H1 (cell line): ENCODE results near the gene CNTN5. TPM values are rescaled to one million over a fixed set of nuclear protein-coding genes. Genes with fewer than 3 reads are reported as not detected.

ENCODE experiments used
- CTCF ChIA-PET: fragments of 300-600 bp; sonication (Branson Sonifier 250); formaldehyde crosslinking; loops from one replicate; lab custom pipeline; 2021; ENCODE audit not compliant: partially characterized antibody; lab: Charles Lee
- POLR2A ChIA-PET: fragments of 300-600 bp; sonication (Branson Sonifier 250); formaldehyde crosslinking; loops from one replicate; lab custom pipeline; 2021; ENCODE audit warnings: inconsistent platforms; ENCODE audit not compliant: partially characterized antibody; lab: Charles Lee
- DNase-seq, 2 experiments: peaks; one replicate each; pipeline versions ENCODE4 v3.0.0 to v3.0.0-alpha.2; 2010 to 2022; ENCODE audit warnings: low spot score in 2 of 2, low read depth in 1 of 2, mixed read lengths in 1 of 2
- FAIRE-seq: peaks from 2 replicates; lab custom pipeline; 2011; peaks lifted over from hg19 to GRCh38; lab: Jason Lieb, UNC
- H2AFZ ChIP-seq: 2 replicates; pipeline ENCODE4 v1.8.1; 2012; ENCODE audit warnings: low read length, inconsistent platforms
- H2AK5ac ChIP-seq: 2 replicates; pipeline ENCODE4 v1.6.1; 2013; ENCODE audit warnings: low read depth, low read length
- H2BK120ac ChIP-seq: replicated peaks from 2 replicates; pipeline ENCODE3; 2013; ENCODE audit warnings: low read depth, low read length, inconsistent platforms
- H2BK12ac ChIP-seq: 2 replicates; pipeline ENCODE4 v1.6.1; 2013; ENCODE audit warnings: low read depth, low read length
- H2BK15ac ChIP-seq: 2 replicates; pipeline ENCODE4 v1.6.1; 2013; ENCODE audit warnings: low read length
- H2BK20ac ChIP-seq: 2 replicates; pipeline ENCODE4 v1.6.1; 2013; ENCODE audit warnings: low read length
- H2BK5ac ChIP-seq: 2 replicates; pipeline ENCODE4 v1.6.1; 2013; ENCODE audit warnings: low read depth, low read length
- H3K14ac ChIP-seq: 2 replicates; pipeline ENCODE4 v1.6.1; 2013; ENCODE audit warnings: inconsistent platforms; ENCODE audit not compliant: insufficient read length
- H3K18ac ChIP-seq: 2 replicates; pipeline ENCODE4 v1.6.1; 2013; ENCODE audit warnings: low read length; ENCODE audit errors: extremely low read depth
- H3K23ac ChIP-seq: 2 replicates; pipeline ENCODE4 v1.6.1; 2013; ENCODE audit warnings: inconsistent platforms; ENCODE audit not compliant: insufficient read length
- H3K23me2 ChIP-seq: 2 replicates; pipeline ENCODE4 v1.6.1; 2013; ENCODE audit warnings: low read depth, low read length
- H3K27ac ChIP-seq: 2 replicates; pipeline ENCODE4 v1.6.1; 2011; ENCODE audit warnings: low read depth, low read length, inconsistent platforms
- H3K27me3 ChIP-seq, 4 experiments: replicated peaks in 1 of 4; 1 replicate in 1 of 4; 2 replicates in 3 of 4; pipeline versions ENCODE4 v1.6.1 to v1.8.1; 2011 to 2013; ENCODE audit warnings: low read length in 3 of 4, mild to moderate bottlenecking in 3 of 4, inconsistent platforms in 2 of 4, mixed read lengths in 2 of 4, moderate library complexity in 1 of 4; ENCODE audit not compliant: control insufficient read depth in 3 of 4, insufficient read depth in 3 of 4; ENCODE audit errors: extremely low read depth in 1 of 4
- H3K36me3 ChIP-seq, 4 experiments: 2 replicates each; pipeline versions ENCODE4 v1.6.1 to v1.8.1; 2011 to 2013; ENCODE audit warnings: mild to moderate bottlenecking in 4 of 4, low read length in 3 of 4, moderate library complexity in 2 of 4, control low read depth in 1 of 4, inconsistent platforms in 1 of 4; ENCODE audit not compliant: insufficient read depth in 4 of 4, control insufficient read depth in 2 of 4
- H3K4ac ChIP-seq: replicated peaks from 2 replicates; pipeline ENCODE3; 2013; ENCODE audit warnings: low read length, low read depth, mixed read lengths, inconsistent platforms; ENCODE audit not compliant: insufficient read length
- H3K4me1 ChIP-seq, 4 experiments: replicated peaks in 1 of 4; 1 replicate in 1 of 4; 2 replicates in 3 of 4; pipeline versions ENCODE4 v1.6.1 to v1.8.1; 2011 to 2013; ENCODE audit warnings: low read length in 3 of 4, inconsistent platforms in 2 of 4, mixed read lengths in 1 of 4; ENCODE audit not compliant: insufficient read depth in 4 of 4, control insufficient read depth in 3 of 4
- H3K4me2 ChIP-seq, 2 experiments: 2 replicates each; pipeline versions ENCODE4 v1.6.1 to v1.8.1; 2011 to 2013; ENCODE audit warnings: low read depth in 2 of 2, low read length in 2 of 2, control low read depth in 1 of 2, inconsistent platforms in 1 of 2, mild to moderate bottlenecking in 1 of 2; ENCODE audit not compliant: insufficient read depth in 1 of 2
- H3K4me3 ChIP-seq, 4 experiments: fragments of 200-600, 300-600 bp in 1 of 4; sonication (generic), shearing (Covaris generic), sonication (Bioruptor Twin) in 1 of 4; 2 replicates each; pipeline versions ENCODE4 v1.5.1 to v1.8.1; 2011 to 2016; ENCODE audit warnings: low read length in 4 of 4, low read depth in 3 of 4, control low read depth in 2 of 4, inconsistent platforms in 2 of 4, mild to moderate bottlenecking in 2 of 4, mixed read lengths in 1 of 4, moderate library complexity in 1 of 4; ENCODE audit not compliant: insufficient read depth in 2 of 4; ENCODE audit errors: extremely low read depth in 1 of 4
- H3K56ac ChIP-seq: replicated peaks from 2 replicates; pipeline ENCODE3; 2013; ENCODE audit warnings: low read depth, mild to moderate bottlenecking, mixed read lengths, low read length, inconsistent platforms; ENCODE audit not compliant: insufficient read length
- H3K79me1 ChIP-seq: 2 replicates; pipeline ENCODE4 v1.6.1; 2013; ENCODE audit warnings: low read depth, low read length, control low read depth
- H3K79me2 ChIP-seq, 2 experiments: 2 replicates each; pipeline versions ENCODE4 v1.6.1 to v1.8.1; 2012 to 2013; ENCODE audit warnings: low read length in 2 of 2, mild to moderate bottlenecking in 2 of 2, inconsistent platforms in 1 of 2; ENCODE audit not compliant: insufficient read depth in 2 of 2, control insufficient read depth in 1 of 2
- H3K9ac ChIP-seq, 4 experiments: replicated peaks in 1 of 4; 1 replicate in 1 of 4; 2 replicates in 3 of 4; pipeline versions ENCODE4 v1.6.1 to v1.8.1; 2011 to 2013; ENCODE audit warnings: low read depth in 3 of 4, low read length in 3 of 4, control low read depth in 2 of 4, mild to moderate bottlenecking in 2 of 4, moderate library complexity in 2 of 4, inconsistent platforms in 1 of 4; ENCODE audit errors: extremely low read depth in 1 of 4
- H3K9me3 ChIP-seq, 2 experiments: 2 replicates each; pipeline versions ENCODE4 v1.6.1 to v1.8.1; 2012 to 2013; ENCODE audit warnings: mild to moderate bottlenecking in 2 of 2, moderate library complexity in 2 of 2, control low read depth in 1 of 2, inconsistent platforms in 1 of 2, low read depth in 1 of 2, low read length in 1 of 2, mixed read lengths in 1 of 2; ENCODE audit not compliant: insufficient read depth in 2 of 2
- H4K20me1 ChIP-seq, 2 experiments: replicated peaks in 1 of 2; 2 replicates each; pipeline versions ENCODE3 to v1.8.1; 2011 to 2013; ENCODE audit warnings: inconsistent platforms in 2 of 2, low read length in 2 of 2, mild to moderate bottlenecking in 1 of 2; ENCODE audit not compliant: insufficient read depth in 2 of 2, control insufficient read depth in 1 of 2
- H4K5ac ChIP-seq: 2 replicates; pipeline ENCODE4 v1.6.1; 2013; ENCODE audit warnings: low read length, low read depth, mixed read lengths, inconsistent platforms; ENCODE audit not compliant: insufficient read length
- H4K8ac ChIP-seq: 2 replicates; pipeline ENCODE4 v1.8.0; 2013; ENCODE audit warnings: mild to moderate bottlenecking, moderate library complexity, low read length, inconsistent platforms; ENCODE audit not compliant: insufficient read depth; ENCODE audit errors: extremely low read depth
- H4K91ac ChIP-seq: replicated peaks from 2 replicates; pipeline ENCODE3; 2013; ENCODE audit warnings: low read length, mixed read lengths, inconsistent platforms; ENCODE audit not compliant: insufficient read length
- BACH1 ChIP-seq: IDR thresholded peaks from 2 replicates; pipeline ENCODE4 v1.6.1; 2012; ENCODE audit warnings: low read length, improper control_type of control experiment
- TAF1 ChIP-seq: IDR thresholded peaks from 2 replicates; pipeline ENCODE4 v1.6.1; 2011; ENCODE audit warnings: mild to moderate bottlenecking, low read depth, low read length
- WGBS, 2 experiments: shearing (Covaris generic) in 1 of 2; methylation state at CpG; one replicate each; pipeline versions ENCODE4 v1.1.6 to v1.1.7; 2013 to 2015; ENCODE audit warnings: low lambda C conversion rate in 2 of 2, mixed read lengths in 2 of 2, inconsistent platforms in 1 of 2, low coverage in 1 of 2, missing lambda C conversion rate in 1 of 2; ENCODE audit not compliant: insufficient replicate concordance in 2 of 2, insufficient coverage in 1 of 2, insufficient read length in 1 of 2; ENCODE audit errors: extremely low coverage in 1 of 2, missing lambda C conversion rate in 1 of 2; 5-methylcytosine and 5-hydroxymethylcytosine counted together
- polyA plus RNA-seq, 7 experiments: library from polyadenylated mRNA; depleted of rRNA in 3 of 7; stranded (reverse) in 5 of 7; unstranded in 2 of 7; fragments of >200 nt in 5 of 7; fragments of 200-250 nt in 2 of 7; gene quantifications; 1 replicate in 5 of 7; 2 replicates in 1 of 7; 4 replicates in 1 of 7; pipeline versions ENCODE4 v1.2.1 to v1.2.3, GENCODE V29; 2011 to 2013; ENCODE audit warnings: missing spikeins in 2 of 7, mixed read lengths in 2 of 7
- total RNA-seq: library from RNA; stranded (reverse); fragmentation: NEBNext Ultra II Directional; extraction: Animal tissue kit (Norgen Biotek cat#: 25700); gene quantifications from 2 replicates; pipeline ENCODE4 v1.2.1, GENCODE V29; 2021

The CNTN5 gene
- total and polyA plus RNA-seq, 2 of the 8 experiments (the other 6 are each of a cell fraction or from before 2014, with no cell fraction given): not detected

- Histone ChIP-seq H2AK5ac (no peak overlapping the region), H4K8ac (no peak overlapping the region), H4K91ac (no peak overlapping the region), H3K36me3 (no peaks in the 10 kb centered on the region), H2BK20ac (no peak overlapping the region), H3K9me3 (no peaks in the 10 kb centered on the region), H2BK15ac (no peak overlapping the region), H3K4ac (no peak overlapping the region), H3K4me1 (no peaks in the 10 kb centered on the region), H3K79me2 (no peaks in the 10 kb centered on the region), H4K5ac (no peak overlapping the region), H3K27me3 (no peaks in the 10 kb centered on the region), H3K27ac (no peak overlapping the region), H3K79me1 (no peaks in the 10 kb centered on the region), H3K14ac (no peak overlapping the region), H2BK12ac (no peak overlapping the region), H2BK5ac (no peak overlapping the region), H3K4me2 (no peak overlapping the region), H3K56ac (no peak overlapping the region), H2AFZ (no peak overlapping the region), H2BK120ac (no peak overlapping the region), H3K23ac (no peak overlapping the region), H3K4me3 (no peak overlapping the region), H3K23me2 (no peaks in the 10 kb centered on the region), H3K9ac (no peak overlapping the region), H3K18ac (no peak overlapping the region), H4K20me1 (no peaks in the 10 kb centered on the region)
- no peak for DNase-seq
- ChIA-PET POLR2A (no interaction called here), CTCF (no interaction called here)
- WGBS, 2 experiments: 84% methylated on average over 4 of the region's 4 CpGs; no CpG with 5 or more reads in 1 of the 2 experiments
- FAIRE-seq: no peak
- TF ChIP-seq BACH1 (no peak), TAF1 (no peak)
Measured at GRCh38 chr11:99676292-99676691, 655.5 kb downstream of the CNTN5 start.
